H1 (cell line): Measurements from ENCODE around the gene SLC25A52. TPM values are rescaled to one million over a fixed set of nuclear protein-coding genes. Genes with fewer than 3 reads are reported as not detected.

ENCODE experiments used
- EGR1 ChIP-seq: IDR thresholded peaks from 2 replicates; pipeline ENCODE4 v1.6.1; 2011; ENCODE audit warnings: low read depth, low read length, borderline replicate concordance
- polyA plus RNA-seq, 7 experiments: library from polyadenylated mRNA; depleted of rRNA in 3 of 7; stranded (reverse) in 5 of 7; unstranded in 2 of 7; fragments of >200 nt in 5 of 7; fragments of 200-250 nt in 2 of 7; gene quantifications; 1 replicate in 5 of 7; 2 replicates in 1 of 7; 4 replicates in 1 of 7; pipeline versions ENCODE4 v1.2.1 to v1.2.3, GENCODE V29; 2011 to 2013; ENCODE audit warnings: missing spikeins in 2 of 7, mixed read lengths in 2 of 7
- total RNA-seq: library from RNA; stranded (reverse); fragmentation: NEBNext Ultra II Directional; extraction: Animal tissue kit (Norgen Biotek cat#: 25700); gene quantifications from 2 replicates; pipeline ENCODE4 v1.2.1, GENCODE V29; 2021
- TF ChIP-seq, protein P1 (sequence below), 3 experiments: IDR thresholded peaks; 1 replicate in 2 of 3; 2 replicates in 1 of 3; pipeline versions ENCODE4 v1.5.1 to v1.6.1; 2011; ENCODE audit warnings: low read length in 3 of 3, mild to moderate bottlenecking in 3 of 3, inconsistent platforms in 2 of 3, low read depth in 1 of 3, moderate library complexity in 1 of 3; ENCODE audit not compliant: insufficient read depth in 1 of 3; ENCODE audit errors: control extremely low read depth in 1 of 3

Gene SLC25A52
- total and polyA plus RNA-seq, 2 of the 8 experiments (the other 6 are each of a cell fraction or from before 2014, with no cell fraction given) = not detected

DNA sequence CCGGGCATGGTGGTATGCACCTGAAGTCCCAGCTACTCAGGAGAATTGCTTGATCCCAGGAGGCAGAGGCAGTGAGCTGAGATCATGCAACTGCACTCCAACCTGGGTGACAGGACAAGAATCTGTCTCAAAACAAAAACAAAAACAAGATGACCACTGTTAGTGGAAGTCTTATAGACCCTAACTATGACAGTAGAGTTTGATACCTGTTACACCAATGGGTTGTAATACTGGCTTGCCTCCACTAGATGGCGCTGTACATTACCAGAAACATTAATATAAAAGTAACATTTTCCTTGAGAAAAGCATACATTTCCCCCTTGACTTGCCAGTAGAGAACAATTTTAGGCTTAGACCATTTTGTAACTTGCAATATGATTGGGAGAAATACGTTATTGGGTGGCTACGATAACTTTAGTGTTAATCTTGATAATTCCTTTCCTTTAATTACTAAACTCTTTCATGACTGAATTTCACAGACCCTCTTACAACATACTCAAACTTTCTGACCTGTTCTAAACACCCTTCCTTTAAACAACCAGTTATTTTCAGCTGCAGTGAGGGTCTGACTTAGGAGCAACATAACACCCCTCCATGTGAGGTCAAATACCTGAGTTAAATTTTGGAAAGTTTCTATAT, 19.5 kb downstream of the SLC25A52 start (continued):
- no peak for TF ChIP-seq EGR1
- TF ChIP-seq, protein P1, sequence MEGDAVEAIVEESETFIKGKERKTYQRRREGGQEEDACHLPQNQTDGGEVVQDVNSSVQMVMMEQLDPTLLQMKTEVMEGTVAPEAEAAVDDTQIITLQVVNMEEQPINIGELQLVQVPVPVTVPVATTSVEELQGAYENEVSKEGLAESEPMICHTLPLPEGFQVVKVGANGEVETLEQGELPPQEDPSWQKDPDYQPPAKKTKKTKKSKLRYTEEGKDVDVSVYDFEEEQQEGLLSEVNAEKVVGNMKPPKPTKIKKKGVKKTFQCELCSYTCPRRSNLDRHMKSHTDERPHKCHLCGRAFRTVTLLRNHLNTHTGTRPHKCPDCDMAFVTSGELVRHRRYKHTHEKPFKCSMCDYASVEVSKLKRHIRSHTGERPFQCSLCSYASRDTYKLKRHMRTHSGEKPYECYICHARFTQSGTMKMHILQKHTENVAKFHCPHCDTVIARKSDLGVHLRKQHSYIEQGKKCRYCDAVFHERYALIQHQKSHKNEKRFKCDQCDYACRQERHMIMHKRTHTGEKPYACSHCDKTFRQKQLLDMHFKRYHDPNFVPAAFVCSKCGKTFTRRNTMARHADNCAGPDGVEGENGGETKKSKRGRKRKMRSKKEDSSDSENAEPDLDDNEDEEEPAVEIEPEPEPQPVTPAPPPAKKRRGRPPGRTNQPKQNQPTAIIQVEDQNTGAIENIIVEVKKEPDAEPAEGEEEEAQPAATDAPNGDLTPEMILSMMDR (IDR thresholded peaks at IDR 0.05; ENCODE audit: control extremely low read depth in 1 of 3, insufficient read depth in 1 of 3, low read depth in 1 of 3, low read length in 3 of 3) = peak in 2 of 3 experiments; percentile 35 to 70; a peak in 2 of 4 replicates
